NCI-H526 treated with DMSO at 0.1 percent for 48 hours (cell line): ENCODE measurements around the gene TMEM121.
"Not testable (repeated sequence)": the region's sequence is repeated elsewhere in the genome, so short reads cannot be mapped to it uniquely, and the experiment has no call there.

ENCODE experiments used
- DNase-seq: peaks from one replicate; lab custom pipeline; 2025; lab: John Stamatoyannopoulos, UW

Gene TMEM121

DNA sequence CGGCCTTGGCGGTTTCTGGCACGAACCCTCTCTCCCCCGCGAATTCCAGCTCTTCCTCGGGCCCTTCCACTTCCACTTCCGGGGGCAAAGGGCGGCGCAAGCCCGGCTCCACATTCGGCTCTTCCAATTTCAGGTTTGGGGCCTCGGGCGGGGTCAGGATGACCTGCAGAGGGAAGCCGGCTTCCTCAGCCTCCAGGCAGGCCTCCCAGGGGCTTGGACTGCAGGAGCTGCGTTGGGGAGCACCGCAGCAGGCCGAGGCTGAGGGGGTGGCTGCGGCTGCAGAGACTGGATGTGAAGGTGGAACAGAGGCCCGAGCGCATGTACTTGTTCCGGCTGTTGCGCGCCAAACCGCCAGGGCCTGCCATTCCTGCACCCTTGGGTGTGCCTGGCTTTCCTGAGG, 20.7 kb downstream of the TMEM121 start:
- not testable (repeated sequence) for DNase-seq

- no peak for DNase-seq
Observed at GRCh38 chr14:105547741-105548169, 21.4 kb downstream of the TMEM121 start.

DNA sequence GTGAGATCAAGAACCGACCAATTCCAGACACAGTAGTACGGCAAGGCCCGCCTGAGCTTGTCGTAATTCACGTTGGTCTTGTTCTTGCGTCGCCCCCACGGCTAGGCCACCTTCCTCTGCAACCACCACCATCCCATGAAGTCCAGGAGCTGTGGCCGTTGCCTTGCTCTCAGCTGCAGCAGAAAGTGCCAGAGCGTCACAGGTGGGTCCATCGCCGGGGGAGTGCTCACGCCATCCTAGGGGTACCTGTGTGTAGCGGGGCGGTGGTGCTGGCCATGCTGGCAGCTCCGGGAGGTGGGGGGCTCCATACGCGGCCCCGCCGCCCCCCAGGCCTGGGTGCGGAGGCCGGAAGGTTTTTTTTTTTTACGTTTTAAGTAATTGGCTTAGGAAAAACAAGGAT, 23.1 kb downstream of the TMEM121 start:
- DNase-seq, result no peak

DNA sequence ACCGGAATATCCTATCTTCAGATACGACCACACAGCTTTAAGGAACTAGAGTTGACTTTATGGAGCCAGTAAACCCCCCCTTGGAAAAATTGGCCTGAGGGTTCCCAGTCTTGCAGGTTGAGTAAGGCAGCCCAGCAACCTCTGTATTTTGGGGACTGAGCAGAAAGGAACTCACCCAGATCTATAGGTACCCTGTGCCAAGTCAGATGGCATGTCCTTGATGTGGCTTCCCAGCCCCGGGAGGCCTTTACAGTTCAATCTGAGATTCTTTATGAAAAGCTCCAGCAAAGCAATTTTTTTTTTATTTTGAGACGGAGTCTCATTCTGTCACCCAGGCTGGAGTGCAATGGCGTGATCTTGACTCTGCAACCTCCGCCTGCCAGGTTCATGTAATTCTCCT, 27.6 kb downstream of the TMEM121 start:
- DNase-seq, result no peak

DNA sequence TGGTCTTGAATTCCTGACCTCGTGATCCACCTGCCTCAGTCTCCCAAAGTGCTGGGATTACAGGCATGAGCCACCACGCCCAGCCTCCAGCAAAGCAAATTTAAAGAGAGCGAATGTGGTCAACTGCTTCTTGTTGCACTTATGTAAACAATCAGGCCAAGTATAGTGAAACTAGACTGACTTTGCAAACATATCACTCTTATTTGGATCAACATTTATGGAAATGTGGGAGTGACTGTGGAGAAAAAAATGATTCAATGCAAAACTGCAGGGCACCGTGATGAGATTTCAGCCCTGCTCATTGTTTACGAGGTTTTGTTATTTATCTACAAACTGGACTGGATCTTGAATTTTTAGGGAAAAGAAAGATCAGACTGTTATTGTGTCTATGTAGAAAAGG, 28.1 kb downstream of the TMEM121 start:
- DNase-seq, result peak; percentile 28

- DNase-seq, result not testable (repeated sequence)
Observed at GRCh38 chr14:105557671-105558070, 31.3 kb downstream of the TMEM121 start.

- DNase-seq, result not testable (repeated sequence)
Observed at GRCh38 chr14:105558449-105559154, 32.2 kb downstream of the TMEM121 start.

DNA sequence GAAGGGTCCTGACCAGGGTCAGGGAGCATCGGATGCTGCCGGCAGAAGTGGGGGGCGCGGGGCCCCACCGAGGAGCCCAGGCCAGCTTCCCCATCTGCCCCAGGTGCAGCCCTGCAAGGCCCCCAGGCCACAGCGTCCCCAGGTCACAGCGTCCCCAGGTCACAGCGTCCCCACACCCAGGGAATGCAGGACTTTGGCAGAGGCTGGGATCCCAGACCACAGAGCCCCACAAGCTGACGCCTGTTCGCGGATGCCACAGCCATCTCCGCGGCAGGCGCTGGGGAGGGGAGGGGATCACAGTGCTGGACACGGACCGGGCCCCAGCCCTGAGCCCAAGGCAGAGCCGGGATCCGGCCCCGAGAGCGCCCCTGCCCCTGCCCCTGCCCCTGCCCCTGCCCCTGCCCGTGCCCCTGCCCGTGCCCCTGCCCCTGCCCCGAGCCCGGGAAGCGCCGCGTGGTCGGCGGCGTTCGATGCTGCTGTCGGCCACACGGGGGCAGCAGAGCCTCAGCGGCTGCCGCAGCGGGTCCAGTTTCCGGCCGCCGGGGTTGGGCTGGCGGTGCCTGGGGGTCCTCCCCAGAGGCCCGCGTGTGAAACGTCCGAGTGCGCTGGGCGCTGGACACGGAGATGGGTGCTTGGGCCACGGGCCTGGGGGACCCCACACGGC, 33.1 kb downstream of the TMEM121 start:
- not testable (repeated sequence) for DNase-seq

DNA sequence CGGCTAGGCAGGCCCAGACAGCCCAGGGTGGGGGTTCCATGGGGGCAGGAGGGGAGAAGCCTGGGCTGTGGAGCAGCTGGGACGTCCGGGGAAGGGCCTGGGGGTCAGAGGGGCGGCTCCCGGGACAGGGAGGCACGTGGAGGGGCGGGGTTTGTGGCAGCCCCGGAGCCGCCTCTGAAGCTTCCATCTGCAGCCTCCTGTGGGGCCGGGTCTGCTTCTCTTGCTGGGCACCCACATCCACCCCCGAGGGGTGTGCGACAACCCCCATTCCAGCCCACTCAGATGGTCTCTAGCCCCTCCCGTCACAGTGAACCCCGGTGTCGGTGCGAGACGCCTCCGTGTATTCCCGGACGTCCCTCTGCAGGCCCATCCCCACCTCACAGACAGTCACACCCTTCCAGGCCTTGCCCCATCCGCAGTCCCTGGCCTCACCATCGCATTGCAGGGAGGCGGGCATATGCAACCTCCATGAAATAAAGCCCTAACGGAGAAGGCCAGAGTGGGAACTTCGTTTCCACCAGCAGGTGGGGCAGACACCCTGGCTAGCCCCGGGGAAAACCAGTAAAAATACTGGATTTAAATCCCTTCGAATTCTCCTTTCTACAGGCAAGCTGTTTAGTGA, 33.8 kb downstream of the TMEM121 start:
- not testable (repeated sequence) for DNase-seq

DNA sequence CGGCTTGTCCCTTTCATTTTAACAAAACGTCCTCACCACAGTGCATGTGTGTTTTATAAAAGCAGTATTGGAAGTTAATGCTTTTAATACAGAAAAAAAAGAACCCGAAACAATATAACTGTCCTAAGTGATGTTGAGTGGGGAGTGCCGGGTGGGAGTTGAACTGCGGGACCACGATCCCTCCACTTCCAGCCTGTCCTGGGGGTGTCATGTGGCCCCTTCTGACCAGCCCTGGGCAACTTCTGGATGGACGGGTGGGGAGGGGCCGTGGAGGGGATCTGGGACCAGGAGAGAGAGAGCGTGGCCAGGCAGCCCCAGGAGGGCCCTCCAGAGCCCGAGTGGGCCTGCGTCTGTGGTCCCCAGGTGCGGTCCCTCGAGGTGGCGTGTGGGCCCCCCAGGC, 35.0 kb downstream of the TMEM121 start:
- DNase-seq, result not testable (repeated sequence)

DNA sequence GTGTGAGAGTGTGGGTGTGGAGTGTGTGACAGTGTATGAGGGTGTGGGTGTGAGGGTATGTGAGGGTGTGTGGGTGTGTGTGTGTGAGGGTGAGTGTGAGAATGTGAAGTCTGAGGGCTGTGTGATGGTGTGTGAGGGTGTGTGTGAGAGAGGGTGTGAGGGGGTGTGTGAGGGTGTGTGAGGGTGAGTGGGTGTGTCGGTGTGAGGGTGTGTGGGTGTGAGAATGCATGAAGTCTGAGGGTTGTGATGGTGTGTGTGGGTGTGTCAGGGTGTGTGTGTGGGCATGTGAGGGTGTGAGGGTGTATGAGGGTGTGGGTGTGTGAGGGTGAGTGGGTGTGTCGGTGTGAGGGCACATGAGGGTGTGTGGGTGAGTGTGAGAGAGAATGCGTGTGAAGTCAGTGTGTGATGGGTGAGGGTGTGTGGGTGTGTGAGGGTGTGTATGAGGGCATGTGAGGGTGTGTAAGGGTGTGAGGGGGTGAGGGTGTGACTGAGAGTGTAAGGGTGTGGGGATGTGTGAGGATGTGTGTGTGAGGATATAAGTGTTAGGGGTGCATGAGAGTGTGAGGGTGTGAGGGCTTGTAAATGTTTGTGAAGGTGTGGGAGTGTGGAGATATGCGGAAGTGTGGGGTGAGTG, 36.4 kb downstream of the TMEM121 start:
- no peak for DNase-seq

DNA sequence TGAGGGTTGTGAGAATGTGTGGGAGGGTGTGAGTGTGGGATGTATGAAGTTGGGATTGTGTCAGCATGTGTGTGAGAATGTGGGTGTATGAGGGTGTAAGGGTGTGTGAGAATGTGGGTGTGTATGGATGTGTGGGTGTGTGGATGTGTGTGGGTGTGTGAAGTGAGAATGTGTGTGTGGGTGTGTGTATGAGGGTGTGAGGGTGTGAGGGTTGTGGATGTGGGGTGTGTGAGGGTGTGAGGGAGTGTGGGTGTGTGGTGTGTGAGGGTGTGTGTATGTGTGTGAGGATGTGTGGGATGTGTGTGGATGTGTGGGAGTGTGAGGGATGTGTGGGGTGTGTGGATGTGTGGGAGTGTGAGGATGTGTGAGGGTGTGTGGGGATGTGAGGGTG, 37.0 kb downstream of the TMEM121 start:
- DNase-seq, result no peak

- DNase-seq, result not testable (repeated sequence)
Observed at GRCh38 chr14:105564536-105564935, 38.2 kb downstream of the TMEM121 start.

GRCh38 chr14:105565185-105565919, 39.0 kb downstream of the TMEM121 start:
- DNase-seq, result not testable (repeated sequence)

GRCh38 chr14:105566248-105567163, 40.1 kb downstream of the TMEM121 start:
- not testable (repeated sequence) for DNase-seq

- not testable (repeated sequence) for DNase-seq
Observed at GRCh38 chr14:105567164-105568103, 41.1 kb downstream of the TMEM121 start.

DNA sequence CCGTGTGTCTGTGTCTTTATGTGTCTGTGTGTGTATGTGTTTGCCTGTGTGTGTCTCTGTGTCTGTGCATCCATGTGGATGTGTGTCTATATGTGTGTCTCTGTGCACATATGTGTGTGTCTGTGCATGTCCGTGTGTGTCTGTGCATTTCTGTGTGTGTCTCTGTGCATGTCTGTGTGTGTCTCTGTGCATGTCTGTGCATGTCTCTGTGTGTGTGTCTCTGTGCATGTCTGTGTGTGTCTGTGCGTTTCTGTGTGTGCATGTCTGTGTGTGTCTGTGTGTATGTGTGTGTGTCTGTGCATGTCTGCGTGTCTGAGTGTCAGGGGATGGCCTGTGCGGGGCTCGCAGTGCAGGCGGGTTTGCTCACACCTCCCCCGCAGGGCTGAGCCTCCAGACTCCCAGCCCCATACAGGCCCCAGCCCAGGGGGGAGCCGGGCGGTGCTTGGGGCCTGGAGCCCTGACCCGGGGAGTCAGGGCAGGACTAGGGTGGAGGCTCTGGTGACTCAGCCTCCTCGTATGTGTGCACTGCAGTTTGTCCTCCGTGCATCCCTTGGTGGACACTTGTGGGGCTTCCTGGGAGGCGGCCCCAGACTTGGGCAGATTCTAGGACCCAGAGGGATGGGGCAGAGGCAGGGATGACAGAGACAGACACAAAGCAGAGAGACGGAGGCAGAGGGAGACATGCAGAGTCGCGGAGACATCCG, 41.9 kb downstream of the TMEM121 start:
- DNase-seq, result not testable (repeated sequence)

DNA sequence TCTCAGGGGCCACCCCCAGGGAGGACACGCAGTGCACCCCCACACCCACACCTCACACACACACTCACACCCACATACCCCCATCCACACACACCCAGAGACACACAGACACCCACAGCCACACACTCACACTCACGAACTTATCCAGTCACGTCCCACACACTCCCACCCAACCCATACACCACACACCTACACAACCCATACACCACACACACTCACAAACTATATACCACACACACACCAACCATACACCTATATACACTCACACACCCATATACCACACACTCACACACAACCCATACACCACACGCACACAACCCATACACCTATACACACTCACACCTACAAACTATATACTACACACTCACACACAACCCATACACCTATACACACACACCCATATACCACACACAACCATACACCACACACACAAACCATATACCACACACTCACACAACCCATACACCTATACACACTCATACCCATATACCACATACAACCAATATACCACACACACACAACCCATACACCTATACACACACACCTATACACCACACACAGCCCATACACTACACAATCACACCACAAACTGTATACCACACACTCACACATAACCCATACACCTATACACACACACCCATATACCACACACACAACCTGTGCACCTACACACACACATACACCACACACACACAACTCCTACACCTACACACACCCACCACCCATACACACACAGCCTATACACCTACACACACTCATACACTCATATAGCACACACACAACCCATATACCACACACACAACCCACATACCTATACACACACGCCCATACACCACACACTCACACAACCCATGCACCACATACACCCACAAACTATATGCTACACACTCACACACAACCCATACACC, 42.7 kb downstream of the TMEM121 start:
- no peak for DNase-seq
